Osteoblast (primary cell): ENCODE data around the gene KRT40. TPM values are rescaled to one million over a fixed set of nuclear protein-coding genes. Genes with fewer than 3 reads are reported as not detected.
A peak's percentile ranks its signal among the peaks of the same experiment; 100 is the strongest.

ENCODE experiments used
- DNase-seq: peaks from one replicate; pipeline ENCODE4 v3.0.0; 2011; ENCODE audit warnings: low spot score, mixed read lengths; ENCODE audit not compliant: insufficient read length; ENCODE audit errors: missing footprints
- H2AFZ ChIP-seq: 2 replicates; pipeline ENCODE4 v1.6.0; 2011; ENCODE audit warnings: mild to moderate bottlenecking, low read length
- H3K27ac ChIP-seq: 2 replicates; pipeline ENCODE4 v1.5.1; 2011; ENCODE audit warnings: mild to moderate bottlenecking, low read depth, low read length, moderate library complexity
- H3K27me3 ChIP-seq: 2 replicates; pipeline ENCODE4 v1.6.0; 2012; ENCODE audit warnings: mild to moderate bottlenecking, control low read depth, inconsistent platforms, low read length, moderate library complexity; ENCODE audit not compliant: insufficient read depth
- H3K36me3 ChIP-seq: 2 replicates; pipeline ENCODE4 v1.5.1; 2011; ENCODE audit warnings: mild to moderate bottlenecking, low read length, control low read depth, moderate library complexity; ENCODE audit not compliant: insufficient read depth
- H3K4me1 ChIP-seq: 2 replicates; pipeline ENCODE4 v1.5.1; 2011; ENCODE audit warnings: mild to moderate bottlenecking, low read length, control low read depth, moderate library complexity; ENCODE audit not compliant: insufficient read depth
- H3K4me2 ChIP-seq: 2 replicates; pipeline ENCODE4 v1.6.0; 2011; ENCODE audit warnings: mild to moderate bottlenecking, low read length; ENCODE audit not compliant: insufficient read depth
- H3K4me3 ChIP-seq: fragments of 200-600 bp; sonication (generic); 3 replicates; pipeline ENCODE4 v1.5.1; 2012; ENCODE audit warnings: mild to moderate bottlenecking, low read length, inconsistent platforms; ENCODE audit not compliant: insufficient read depth
- H3K79me2 ChIP-seq: 2 replicates; pipeline ENCODE4 v1.6.0; 2012; ENCODE audit warnings: mild to moderate bottlenecking, low read length, control low read depth, inconsistent platforms; ENCODE audit not compliant: insufficient read depth
- H3K9me3 ChIP-seq: 2 replicates; pipeline ENCODE4 v1.5.1; 2011; ENCODE audit warnings: low read depth, low read length, control low read depth
- H4K20me1 ChIP-seq: 2 replicates; pipeline ENCODE4 v1.6.0; 2012; ENCODE audit warnings: mild to moderate bottlenecking, low read length, control low read depth; ENCODE audit not compliant: insufficient read depth
- CTCF ChIP-seq: IDR thresholded peaks from 2 replicates; pipeline ENCODE4 v1.5.1; 2011; ENCODE audit warnings: mild to moderate bottlenecking, low read depth, low read length, moderate library complexity; ENCODE audit errors: extremely low read depth
- total RNA-seq: library from RNA; depleted of rRNA; stranded (reverse); fragments of >200 nt; gene quantifications from 2 replicates; pipeline ENCODE4 v1.2.3, GENCODE V29; 2012

The KRT40 gene
- total RNA-seq, 1 donor, result under 0.01 TPM

GRCh38 chr17:41020336-41020735, 36.2 kb upstream of the KRT40 start:
- no peaks in the 10 kb centered on the region for H3K36me3 ChIP-seq
- no peak for TF ChIP-seq CTCF
- no peaks in the 10 kb centered on the region for H4K20me1 ChIP-seq
- DNase-seq, result no peak
- H3K27me3 ChIP-seq, result no peaks in the 10 kb centered on the region
- H3K79me2 ChIP-seq, result no peaks in the 10 kb centered on the region
- H3K9me3 ChIP-seq, result peaks cover 4% of the 10 kb centered on the region
- H3K4me3 ChIP-seq, result no peak overlapping the region
- H2AFZ ChIP-seq, result no peak overlapping the region
- no peak overlapping the region for H3K4me2 ChIP-seq
- H3K4me1 ChIP-seq, result peaks cover 12% of the 10 kb centered on the region
- no peak overlapping the region for H3K27ac ChIP-seq

GRCh38 chr17:41019415-41019814, 35.3 kb upstream of the KRT40 start:
- Histone ChIP-seq H2AFZ (no peak overlapping the region), H3K27me3 (no peaks in the 10 kb centered on the region), H3K36me3 (no peaks in the 10 kb centered on the region), H3K79me2 (no peaks in the 10 kb centered on the region), H3K27ac (no peak overlapping the region), H3K4me2 (no peak overlapping the region), H4K20me1 (no peaks in the 10 kb centered on the region), H3K4me1 (peaks cover 3% of the 10 kb centered on the region), H3K4me3 (no peak overlapping the region), H3K9me3 (peaks cover 4% of the 10 kb centered on the region)
- TF ChIP-seq CTCF, result no peak
- DNase-seq, result no peak

GRCh38 chr17:41018541-41018940, 34.4 kb upstream of the KRT40 start:
- H3K36me3 ChIP-seq, result no peaks in the 10 kb centered on the region
- no peaks in the 10 kb centered on the region for H3K4me1 ChIP-seq
- H3K27me3 ChIP-seq, result no peaks in the 10 kb centered on the region
- no peak overlapping the region for H3K27ac ChIP-seq
- H3K4me2 ChIP-seq, result no peak overlapping the region
- peaks cover 4% of the 10 kb centered on the region for H3K9me3 ChIP-seq
- no peak for DNase-seq
- no peak overlapping the region for H3K4me3 ChIP-seq
- no peak for TF ChIP-seq CTCF
- H2AFZ ChIP-seq, result peak overlapping the region; percentile 13
- no peaks in the 10 kb centered on the region for H3K79me2 ChIP-seq
- H4K20me1 ChIP-seq, result no peaks in the 10 kb centered on the region

- H3K27me3 ChIP-seq, result no peaks in the 10 kb centered on the region
- no peak overlapping the region for H3K4me3 ChIP-seq
- H3K4me2 ChIP-seq, result no peak overlapping the region
- TF ChIP-seq CTCF, result no peak
- H3K9me3 ChIP-seq, result peaks cover 4% of the 10 kb centered on the region
- no peak for DNase-seq
- no peaks in the 10 kb centered on the region for H3K79me2 ChIP-seq
- no peak overlapping the region for H3K27ac ChIP-seq
- H2AFZ ChIP-seq, result no peak overlapping the region
- H3K36me3 ChIP-seq, result no peaks in the 10 kb centered on the region
- H4K20me1 ChIP-seq, result no peaks in the 10 kb centered on the region
- H3K4me1 ChIP-seq, result no peaks in the 10 kb centered on the region
These were observed 32.6 kb upstream of the KRT40 start for GRCh38 chr17:41016578-41017215.
